ENCODE results near the gene AMBRA1. TPM values are rescaled to one million over a fixed set of nuclear protein-coding genes. Genes with fewer than 3 reads are reported as not detected.
A peak's percentile ranks its signal among the peaks of the same experiment; 100 is the strongest.

The AMBRA1 gene
- total RNA-seq, 4 donors from 2014 or later: 20.2 to 31.3 (median 25.9) TPM

GRCh38 chr11:46607516-46607915 lies 13.7 kb upstream of the AMBRA1 start:
- no peaks in the 10 kb centered on the region for H3K27me3 ChIP-seq
- no peaks in the 10 kb centered on the region for H3K9me3 ChIP-seq
- H3K27ac ChIP-seq: no peak overlapping the region
- peaks cover 0 to 17% (median 0%) of the 10 kb centered on the region in 3 donors for H3K36me3 ChIP-seq
- H3K4me3 ChIP-seq: no peak overlapping the region
- no peak for TF ChIP-seq CTCF (IDR thresholded peaks at IDR 0.05)
- TF ChIP-seq POLR2A (IDR thresholded peaks at IDR 0.05): no peak
- DNase-seq: no peak
- intact Hi-C loops (cut with DNase I): no loop called here
- 44 to 50% methylated on average over 1 of the region's 1 CpG for WGBS, 2 donors
- H3K4me1 ChIP-seq: no peaks in the 10 kb centered on the region

- Histone ChIP-seq H3K4me3 (no peak overlapping the region), H3K27me3 (no peaks in the 10 kb centered on the region), H3K4me1 (peaks cover 0 to 15% (median 0%) of the 10 kb centered on the region in 3 donors), H3K27ac (no peak overlapping the region), H3K36me3 (peaks cover 0 to 19% (median 0%) of the 10 kb centered on the region in 3 donors), H3K9me3 (no peaks in the 10 kb centered on the region)
- 87 to 94% methylated on average over 1 of the region's 1 CpG for WGBS, 2 donors
- TF ChIP-seq POLR2A (IDR thresholded peaks at IDR 0.05) (no peak), CTCF (IDR thresholded peaks at IDR 0.05) (no peak)
- intact Hi-C loops (cut with DNase I): no loop called here
- no peak for DNase-seq
Measured at GRCh38 chr11:46604796-46605195, 11.0 kb upstream of the AMBRA1 start.

DNA sequence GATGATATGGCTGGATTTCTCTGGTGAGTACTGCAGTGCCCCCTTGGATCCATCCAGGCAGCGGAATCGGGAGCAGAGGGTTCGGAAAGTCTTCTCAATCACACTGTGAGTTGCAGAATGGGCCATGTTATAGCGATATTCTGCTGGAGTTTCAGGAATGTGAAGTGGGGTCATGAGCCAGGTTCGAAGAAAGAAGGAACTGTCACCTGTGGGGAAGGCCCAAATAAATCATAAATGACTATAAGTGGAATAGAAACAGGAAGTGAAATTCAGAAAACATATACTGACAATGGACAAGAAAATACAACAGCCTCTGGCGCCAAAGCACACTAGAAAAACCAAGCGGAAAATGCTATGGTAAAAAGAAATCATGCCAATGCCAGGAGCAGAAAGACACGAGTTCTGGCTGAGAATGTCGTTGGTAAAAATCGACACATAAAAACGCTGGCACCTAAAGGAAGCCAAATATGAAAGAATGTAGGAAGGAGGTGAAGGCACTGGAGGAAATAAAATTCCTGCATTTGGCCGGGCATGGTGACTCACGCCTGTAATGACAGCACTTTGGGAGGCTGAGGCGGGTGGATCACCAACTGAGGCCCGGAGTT lies 10.0 kb upstream of the AMBRA1 start:
- Histone ChIP-seq H3K9me3 (no peaks in the 10 kb centered on the region), H3K27me3 (no peaks in the 10 kb centered on the region), H3K4me3 (no peak overlapping the region), H3K4me1 (peaks cover 0 to 15% (median 0%) of the 10 kb centered on the region in 3 donors), H3K27ac (no peak overlapping the region), H3K36me3 (peaks cover 0 to 19% (median 0%) of the 10 kb centered on the region in 3 donors)
- 81 to 85% methylated on average over 13 to 15 of the region's 15 CpGs for WGBS, 2 donors
- no peak for TF ChIP-seq CTCF (IDR thresholded peaks at IDR 0.05)
- intact Hi-C loops (cut with DNase I): no loop called here
- no peak for DNase-seq

DNA sequence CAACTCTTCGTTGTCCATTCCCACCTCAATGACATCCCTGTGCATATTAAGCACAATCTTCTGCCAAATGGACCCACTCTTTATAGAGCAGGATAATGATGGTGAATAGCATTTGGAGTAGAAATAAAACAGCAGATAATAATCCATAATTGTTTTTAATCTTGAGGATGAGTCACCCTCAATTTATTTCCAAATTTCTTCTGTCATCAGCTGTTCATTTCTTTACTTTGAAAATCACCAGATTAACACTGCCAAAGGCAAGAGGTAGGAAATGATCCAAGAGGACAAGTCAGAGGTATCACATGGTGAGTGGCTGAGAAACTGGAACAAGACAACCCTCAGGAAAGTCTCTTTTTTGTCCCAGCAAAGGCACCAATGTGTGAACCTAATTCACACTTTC lies 7.3 kb upstream of the AMBRA1 start:
- 29 to 46% methylated on average over 1 of the region's 1 CpG for WGBS, 2 donors
- Histone ChIP-seq H3K4me3 (no peak overlapping the region), H3K36me3 (peaks cover 0 to 19% (median 0%) of the 10 kb centered on the region in 3 donors), H3K4me1 (peaks cover 0 to 15% (median 0%) of the 10 kb centered on the region in 3 donors), H3K9me3 (no peaks in the 10 kb centered on the region), H3K27ac (peak overlapping the region in 1 of 4 donors; percentile 9), H3K27me3 (no peaks in the 10 kb centered on the region)
- DNase-seq: no peak
- intact Hi-C loops (cut with DNase I): no loop called here
- no peak for TF ChIP-seq CTCF (IDR thresholded peaks at IDR 0.05)
- no peak for TF ChIP-seq POLR2A (IDR thresholded peaks at IDR 0.05)

- peaks cover 0 to 15% (median 0%) of the 10 kb centered on the region in 3 donors for H3K4me1 ChIP-seq
- peaks cover 0 to 19% (median 0%) of the 10 kb centered on the region in 3 donors for H3K36me3 ChIP-seq
- H3K27ac ChIP-seq: peak overlapping the region in 2 of 4 donors; percentile 4 to 21
- intact Hi-C loops (cut with DNase I): no loop called here
- DNase-seq: no peak
- H3K27me3 ChIP-seq: no peaks in the 10 kb centered on the region
- H3K9me3 ChIP-seq: no peaks in the 10 kb centered on the region
- TF ChIP-seq POLR2A (IDR thresholded peaks at IDR 0.05) (no peak), CTCF (IDR thresholded peaks at IDR 0.05) (no peak)
- WGBS, 2 donors: 78 to 87% methylated on average over 2 to 3 of the region's 3 CpGs
- H3K4me3 ChIP-seq: no peak overlapping the region
Measured at GRCh38 chr11:46600194-46600960, 6.6 kb upstream of the AMBRA1 start.
